Femur (tissue), 1 donor: ENCODE data around the gene ALDOB.

ENCODE experiments used
- DNase-seq: peaks from one replicate; pipeline ENCODE4 v3.0.0-alpha.2; 2017

ALDOB gene

DNA sequence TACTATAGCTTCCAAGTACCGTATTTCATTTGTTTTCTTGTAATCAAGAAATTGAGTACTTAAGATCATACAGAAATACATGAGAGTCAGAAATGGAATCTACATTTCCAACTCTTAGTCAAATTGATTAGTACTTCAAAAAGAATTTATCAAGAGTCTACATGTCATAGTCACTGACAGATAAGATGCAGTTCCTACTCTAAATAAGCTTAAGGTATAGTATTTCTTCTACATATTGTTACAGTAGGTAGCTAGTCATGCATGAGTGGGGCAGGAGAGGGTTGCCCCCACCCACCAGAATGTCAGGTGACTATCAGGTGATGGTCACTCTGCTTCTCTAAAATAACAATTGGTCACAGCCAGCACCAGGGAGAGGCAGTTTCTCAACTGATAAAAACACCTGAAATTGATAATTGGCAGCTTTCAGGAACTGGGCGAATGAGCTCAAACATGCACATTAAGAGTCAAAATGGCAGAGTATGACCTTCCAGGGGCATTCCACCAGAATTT lies 53.7 kb downstream of the ALDOB start:
- no peak for DNase-seq

DNA sequence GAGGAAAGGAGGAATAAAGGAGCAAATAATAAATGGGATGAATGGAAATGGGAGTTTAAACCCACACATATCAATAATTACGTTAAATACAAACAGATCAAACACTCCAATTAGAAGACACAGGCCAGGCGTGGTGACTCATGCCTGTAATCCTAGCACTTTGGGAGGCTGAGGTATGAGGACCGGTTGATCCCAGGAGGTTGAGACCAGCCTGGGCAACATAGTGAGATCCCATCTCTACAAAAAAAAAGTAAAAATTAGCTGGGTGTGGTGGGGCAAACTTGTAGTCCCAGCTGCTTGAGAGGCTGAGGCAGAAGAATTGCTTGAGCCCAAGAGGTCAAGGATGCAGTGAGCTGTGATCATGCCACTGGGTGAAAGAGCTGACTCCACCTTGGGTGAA lies 54.5 kb downstream of the ALDOB start:
- no peak for DNase-seq

DNA sequence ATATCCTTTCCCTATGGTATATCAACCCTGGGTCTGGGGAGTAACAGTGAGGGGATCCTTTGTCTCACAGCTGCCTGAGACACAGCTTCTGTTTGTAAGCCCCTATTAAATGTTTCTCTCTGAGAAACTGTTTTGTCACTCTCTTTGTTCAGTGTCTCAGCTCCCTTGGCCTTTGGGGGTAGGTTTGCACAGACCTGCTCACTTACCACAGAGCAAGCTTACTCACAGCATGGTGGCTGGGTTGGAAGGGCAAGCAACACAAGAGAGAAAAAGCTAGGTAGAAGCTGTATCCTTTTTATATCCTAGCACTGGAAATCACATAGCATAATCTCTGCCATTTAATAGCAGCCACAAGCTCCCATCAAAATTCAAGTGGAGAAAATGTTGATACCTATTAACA lies 55.3 kb downstream of the ALDOB start:
- no peak for DNase-seq

DNA sequence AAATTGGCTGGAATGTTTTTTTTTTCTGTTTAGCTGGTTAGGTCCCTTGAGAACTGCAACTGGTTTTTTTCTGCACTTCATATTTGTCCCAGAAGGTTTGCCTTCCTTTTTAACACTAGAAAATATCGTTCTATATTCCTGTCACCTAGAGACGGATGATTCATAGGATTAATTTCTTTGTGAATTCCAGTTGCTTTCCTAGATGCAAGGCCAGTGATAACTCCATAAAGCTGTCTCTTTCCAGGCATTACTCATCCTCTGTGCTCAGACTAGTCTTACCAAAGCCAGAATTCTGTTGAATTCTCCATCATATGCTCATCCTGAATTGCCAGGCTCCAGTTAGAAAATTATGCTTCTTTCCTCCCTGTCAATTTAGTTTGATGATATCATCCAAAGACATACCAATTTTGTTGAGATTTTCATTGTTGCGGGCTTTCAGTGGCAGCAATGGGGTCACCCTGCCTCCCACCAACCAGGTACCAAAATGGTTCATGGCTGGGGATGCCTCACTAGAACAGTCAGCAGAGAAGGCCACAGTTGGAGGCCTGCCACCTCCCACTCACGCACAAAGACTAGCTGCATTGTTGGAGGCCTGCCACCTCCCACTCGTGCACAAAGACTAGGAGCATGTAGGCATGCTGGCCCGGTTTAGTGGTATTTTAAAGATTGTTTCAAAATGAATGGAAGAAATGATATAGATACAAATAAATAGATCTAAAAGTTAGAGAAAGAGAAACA lies 59.3 kb downstream of the ALDOB start:
- no peak for DNase-seq

DNA sequence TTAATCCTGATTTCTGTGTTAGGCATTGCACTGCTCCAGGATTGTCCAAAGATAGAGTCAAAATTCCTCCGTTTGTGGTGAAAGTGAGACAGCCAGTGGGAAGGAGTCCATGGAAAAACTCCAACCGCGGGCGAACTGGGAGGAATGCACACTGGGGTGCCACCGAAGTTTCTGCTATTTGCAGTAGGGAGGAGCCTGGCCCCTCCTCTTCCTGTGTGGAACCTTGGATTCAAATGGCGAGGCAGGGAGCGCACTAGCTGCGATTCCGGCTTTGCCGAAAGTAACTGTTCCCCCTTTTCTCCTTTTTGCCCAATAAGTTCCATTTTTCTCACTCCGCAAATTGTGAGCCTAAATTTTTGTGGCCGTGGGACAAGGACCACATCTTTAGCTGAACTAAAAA lies 60.0 kb downstream of the ALDOB start:
- DNase-seq: no peak

DNA sequence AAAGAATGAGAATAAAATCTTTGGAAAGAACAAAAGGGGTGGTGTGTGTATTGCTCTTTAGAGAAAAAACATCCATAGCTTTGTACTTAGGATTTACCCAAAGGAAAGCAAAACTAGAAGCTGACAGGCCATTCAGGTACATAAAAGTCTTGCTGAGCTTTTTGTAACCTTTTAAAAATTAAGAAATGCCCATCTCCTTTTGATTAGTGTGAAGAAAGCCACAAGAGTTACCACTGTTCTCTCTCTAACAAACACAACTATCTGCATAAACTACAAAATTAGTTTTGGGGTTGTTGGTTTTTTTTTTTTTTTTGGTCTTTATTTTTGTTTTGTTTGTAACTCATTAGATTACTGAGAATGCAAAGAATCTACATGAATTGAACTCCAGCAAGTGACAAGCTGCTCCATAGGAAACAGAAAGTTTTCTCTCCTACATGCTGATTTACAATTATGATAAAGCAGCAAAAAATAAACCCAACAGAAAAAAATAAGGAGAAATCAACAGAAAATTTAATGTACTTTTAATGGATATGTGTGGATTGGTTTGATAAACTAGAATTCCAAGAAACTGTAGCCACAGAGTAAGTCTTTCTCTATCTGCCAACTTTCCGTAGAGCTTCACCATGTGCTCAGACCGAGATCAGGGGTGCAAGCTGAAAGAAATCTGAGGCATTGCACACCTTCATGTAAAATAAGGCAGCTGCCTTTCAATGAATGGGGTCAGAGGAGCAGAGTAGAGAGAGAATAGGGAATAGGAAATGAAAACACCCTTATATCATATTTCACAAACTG lies 63.1 kb downstream of the ALDOB start:
- no peak for DNase-seq

DNA sequence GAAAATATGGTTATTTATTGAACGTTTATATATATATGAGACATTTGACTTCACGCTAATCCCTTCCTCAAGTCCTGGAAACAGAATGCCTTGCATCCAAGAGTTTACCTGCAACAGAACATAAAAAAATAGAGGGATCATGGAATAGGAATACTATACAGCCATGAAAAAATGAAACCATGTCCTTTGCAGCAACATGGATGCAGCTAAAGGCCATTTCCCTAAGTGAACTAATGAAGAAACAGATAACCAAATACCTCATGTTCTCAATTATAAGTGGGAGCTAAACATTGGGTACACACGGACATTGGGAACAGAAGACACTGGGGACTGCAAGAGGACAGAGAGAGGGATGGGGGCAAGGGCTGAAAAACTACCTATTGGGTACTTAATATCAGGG lies 63.8 kb downstream of the ALDOB start:
- DNase-seq: no peak
